Lung (tissue), 12 donors: Measurements from ENCODE around the gene VAMP8. TPM values are rescaled to one million over a fixed set of nuclear protein-coding genes. Genes with fewer than 3 reads are reported as not detected.
"Not testable (repeated sequence)": the region's sequence is repeated elsewhere in the genome, so short reads cannot be mapped to it uniquely, and the experiment has no call there.

ENCODE experiments used
- ATAC-seq: fragments of 200-7000 bp; cut with Tn5 transposase; one replicate; pipeline ENCODE4 v1.9.1; 2020; ENCODE audit warnings: moderate number of reproducible peaks; ENCODE audit not compliant: insufficient read depth, low FRiP score
- DNase-seq, 3 donors: peaks; one replicate each; pipeline ENCODE4 v3.0.0-alpha.2; 2013 to 2017
- H3K27ac ChIP-seq, 2 donors: one replicate each; pipeline ENCODE4 v1.5.1; 2013; ENCODE audit warnings: mild to moderate bottlenecking in 2 of 2, moderate library complexity in 2 of 2, control low read depth in 1 of 2, inconsistent platforms in 1 of 2, low read depth in 1 of 2, low read length in 1 of 2
- H3K27me3 ChIP-seq, 3 donors: one replicate each; pipeline ENCODE4 v1.5.1; 2013; ENCODE audit warnings: low read length in 2 of 3; ENCODE audit not compliant: control insufficient read depth in 3 of 3, insufficient read depth in 3 of 3
- H3K36me3 ChIP-seq, 4 donors: one replicate each; pipeline ENCODE4 v1.5.1; 2013; ENCODE audit warnings: low read length in 4 of 4, mild to moderate bottlenecking in 1 of 4, moderate library complexity in 1 of 4; ENCODE audit not compliant: control insufficient read depth in 4 of 4, insufficient read depth in 4 of 4
- H3K4me1 ChIP-seq, 5 donors: one replicate each; pipeline ENCODE4 v1.5.1; 2013; ENCODE audit warnings: low read length in 5 of 5, mild to moderate bottlenecking in 2 of 5, moderate library complexity in 1 of 5; ENCODE audit not compliant: control insufficient read depth in 5 of 5, insufficient read depth in 5 of 5
- H3K4me3 ChIP-seq: one replicate; pipeline ENCODE4 v1.5.1; 2013; ENCODE audit warnings: mild to moderate bottlenecking, control low read depth, moderate library complexity
- H3K9ac ChIP-seq, 2 donors: one replicate each; pipeline ENCODE4 v1.5.1; 2013; ENCODE audit warnings: low read length in 2 of 2, control low read depth in 1 of 2; ENCODE audit not compliant: insufficient read depth in 1 of 2
- H3K9me3 ChIP-seq, 4 donors: one replicate each; pipeline ENCODE4 v1.5.1; 2013; ENCODE audit warnings: low read length in 3 of 4, mild to moderate bottlenecking in 1 of 4, moderate library complexity in 1 of 4; ENCODE audit not compliant: control insufficient read depth in 4 of 4, insufficient read depth in 3 of 4
- CTCF ChIP-seq: IDR thresholded peaks from 2 replicates; pipeline ENCODE4 v1.5.1; 2012; ENCODE audit warnings: mild to moderate bottlenecking; ENCODE audit errors: control extremely low read depth, extremely low read depth
- WGBS, 2 donors: extraction: QIAGEN DNeasy Blood & Tissue Kit; methylation state at CpG; one replicate each; pipeline ENCODE4 v1.1.7; 2013; 5-methylcytosine and 5-hydroxymethylcytosine counted together
- polyA plus RNA-seq, 2 donors: library from polyadenylated mRNA; stranded (reverse); fragments of 200-250 nt; gene quantifications; one replicate each; pipeline ENCODE4 v1.2.1, GENCODE V29; 2013
- total RNA-seq, 2 donors: library from RNA; depleted of rRNA in 1 of 2; stranded (reverse); fragments of >200 nt in 1 of 2; gene quantifications; one replicate each; pipeline ENCODE4 v1.2.1, GENCODE V29; 2014 to 2021
- donor health status: control.
- donor health status: control.
- donor health status: Bipolar disorder and iron deficiency.
- donor health status: healthy.
- donor health status: DM: yes; HTN: yes; CAD: no.

VAMP8 gene
- total and polyA plus RNA-seq, 4 donors, result 64.0 to 626 (median 320) TPM

- peak; percentile 97 for ATAC-seq
- Histone ChIP-seq H3K9ac (peak within 1 kb of the TSS; percentile 7 to 49), H3K36me3 (peaks cover 0 to 24% (median 10%) of the 10 kb centered on the region in 4 donors), H3K9me3 (no peaks in the 10 kb centered on the region), H3K27ac (peak within 1 kb of the TSS; percentile 88 to 90), H3K27me3 (no peaks in the 10 kb centered on the region), H3K4me1 (peaks cover 10 to 34% (median 24%) of the 10 kb centered on the region in 5 donors), H3K4me3 (peak within 1 kb of the TSS; percentile 66)
- DNase-seq, result peak; percentile 92 to 95 (median 93)
- no peak for TF ChIP-seq CTCF
- WGBS, 2 donors, result 1% methylated on average over 48 to 73 of the region's 73 CpGs
These were observed 25.3 kb downstream of the VAMP8 start, which contains the start of gene TMEM150A for GRCh38 chr2:85602476-85603234. Gene TMEM150A (minus strand): TSS chr2:85602698. CDS start chr2:85601948, 750 bp downstream.

DNA sequence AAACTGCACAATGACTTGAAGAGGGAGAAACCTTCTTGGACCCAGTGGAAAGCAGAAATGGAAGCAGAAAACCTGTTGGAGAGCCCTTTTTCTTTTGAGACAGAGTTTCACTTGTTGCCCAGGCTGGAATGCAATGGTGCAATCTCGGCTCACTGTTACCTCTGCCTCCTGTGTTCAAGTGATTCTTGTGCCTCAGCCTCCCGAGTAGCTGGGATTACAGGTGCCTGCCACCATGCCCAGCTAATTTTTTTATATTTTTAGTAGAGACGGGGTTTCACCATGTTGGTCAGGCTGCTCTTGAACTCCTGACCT lies 26.7 kb downstream of the VAMP8 start:
- not testable (repeated sequence) for ATAC-seq, DNase-seq, H3K4me3 ChIP-seq, H3K27me3 ChIP-seq, H3K9me3 ChIP-seq
- Histone ChIP-seq H3K4me1 (peaks cover 10 to 34% (median 24%) of the 10 kb centered on the region in 5 donors), H3K27ac (peak overlapping the region; percentile 42 to 48), H3K36me3 (peaks cover 0 to 22% (median 14%) of the 10 kb centered on the region in 4 donors), H3K9ac (peak overlapping the region in 1 of 2 donors; percentile 42)
- 59 to 75% methylated on average over 3 of the region's 3 CpGs for WGBS, 2 donors

GRCh38 chr2:85604568-85605339 lies 27.4 kb downstream of the VAMP8 start:
- DNase-seq (peak in 2 of 3 donors; percentile 26 to 38), ATAC-seq (no peak)
- H3K36me3 ChIP-seq, result peaks cover 0 to 23% (median 14%) of the 10 kb centered on the region in 4 donors
- WGBS, 2 donors, result 55 to 57% methylated on average over 6 of the region's 6 CpGs
- H3K4me3 ChIP-seq, result no peak overlapping the region
- H3K9ac ChIP-seq, result peak overlapping the region in 1 of 2 donors; percentile 92
- peaks cover 10 to 34% (median 24%) of the 10 kb centered on the region in 5 donors for H3K4me1 ChIP-seq
- TF ChIP-seq CTCF, result no peak
- H3K27ac ChIP-seq, result peak overlapping the region; percentile 42 to 88
- no peaks in the 10 kb centered on the region for H3K27me3 ChIP-seq
- no peaks in the 10 kb centered on the region for H3K9me3 ChIP-seq
